ENCODE results near the gene FCHO1. TPM values are rescaled to one million over a fixed set of nuclear protein-coding genes. Genes with fewer than 3 reads are reported as not detected.

FCHO1 gene
- total and polyA plus RNA-seq, 2 donors (not counting 1 experiment from before 2014, with no cell fraction given), result 85.7 to 149 TPM

DNA sequence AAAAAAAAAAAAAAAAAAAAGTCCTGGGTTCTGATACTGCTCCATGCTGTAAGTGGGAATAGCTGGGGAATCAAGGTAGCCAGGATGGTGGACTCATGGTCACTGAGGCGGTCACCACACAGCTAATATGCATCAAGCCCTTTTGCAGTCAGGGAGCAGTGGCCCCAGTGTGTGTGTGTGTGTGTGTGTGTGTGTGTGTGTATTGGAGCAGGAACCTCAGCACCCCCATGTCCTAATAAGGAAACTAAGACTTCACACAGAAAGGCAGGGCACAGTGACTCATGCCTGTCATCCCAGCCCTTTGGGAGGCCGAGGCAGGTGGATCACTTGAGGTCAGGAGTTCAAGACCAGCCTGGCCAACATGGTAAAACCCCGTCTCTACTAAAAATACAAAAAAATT is 55.7 kb downstream of the FCHO1 start:
- H3K27ac Mint-ChIP-seq, result no peak overlapping the region

More for the DNA sequence above, 55.7 kb downstream of the FCHO1 start:
- no peaks in the 10 kb centered on the region for H3K79me2 ChIP-seq (ENCODE audit: control insufficient read depth, insufficient read depth, low read length)
- peaks cover 13% of the 10 kb centered on the region for H3K27me3 Mint-ChIP-seq
- H3K4me1 ChIP-seq (ENCODE audit: control insufficient read depth in 2 of 2, insufficient read depth in 2 of 2, low read length in 2 of 2), result peaks cover 8 to 24% of the 10 kb centered on the region in 2 donors
- TF ChIP-seq EZH2 (IDR thresholded peaks at IDR 0.05; ENCODE audit: borderline replicate concordance, insufficient read depth, low read depth, low read length, poor library complexity, severe bottlenecking) (no peak), CTCF (IDR thresholded peaks at IDR 0.05) (no peak)
- no peak for DNase-seq
- no peaks in the 10 kb centered on the region for H3K36me3 ChIP-seq (replicated peaks in 1 of 2; ENCODE audit: control extremely low read depth in 1 of 2, control insufficient read depth in 1 of 2, extremely low read depth in 1 of 2, insufficient read depth in 2 of 2, low read length in 1 of 2)
- peaks cover 0 to 17% (median 2%) of the 10 kb centered on the region in 4 experiments for H3K27me3 ChIP-seq (replicated peaks in 1 of 4; ENCODE audit: control extremely low read depth in 1 of 4, control insufficient read depth in 3 of 4, insufficient read depth in 4 of 4, low read length in 3 of 4)
- H3K4me3 ChIP-seq (ENCODE audit: control extremely low read depth in 1 of 5, extremely low read depth in 1 of 5, insufficient read depth in 1 of 5, low read depth in 2 of 5, low read length in 4 of 5), result no peak overlapping the region
- ChIA-PET CTCF (no interaction called here), POLR2A (interaction anchor here (0.7 kb wide), 1 partner anchor 139 kb away, joined by 3 read pairs; no protein-coding TSS in a partner anchor)
- no peaks in the 10 kb centered on the region for H4K20me1 ChIP-seq (ENCODE audit: control insufficient read depth, insufficient read depth, low read length, poor library complexity, severe bottlenecking)
- 60% methylated on average over 1 of the region's 3 CpGs for WGBS (ENCODE audit: insufficient coverage)
- no peak overlapping the region for H3K27ac ChIP-seq (ENCODE audit: low read length in 2 of 2)
- H3K4me3 Mint-ChIP-seq, result no peak overlapping the region
- peaks cover 0 to 9% (median 0%) of the 10 kb centered on the region in 3 donors for H3K9me3 ChIP-seq (ENCODE audit: control extremely low read depth in 1 of 3, control insufficient read depth in 2 of 3, insufficient read depth in 1 of 3, low read length in 2 of 3)
- no peaks in the 10 kb centered on the region for H3K9me3 Mint-ChIP-seq (ENCODE audit: insufficient read depth)
- no peak overlapping the region for H2AFZ ChIP-seq (ENCODE audit: insufficient read depth, low read depth, low read length, poor library complexity, severe bottlenecking)
- ATAC-seq (ENCODE audit: low read depth), result no peak
- no peak overlapping the region for H3K9ac ChIP-seq (ENCODE audit: low read length)
- no peak overlapping the region for H3K4me2 ChIP-seq (replicated peaks; ENCODE audit: low read depth, low read length, poor library complexity, severe bottlenecking)
- intact Hi-C loops (cut with micrococcal nuclease), result no loop called here
- peaks cover 16% of the 10 kb centered on the region for H3K4me1 Mint-ChIP-seq

All from B cell (primary cell).